Right lobe of liver (tissue), 4 donors: ENCODE results near the gene GLYATL3.
A peak's percentile ranks its signal among the peaks of the same experiment; 100 is the strongest.

Source experiments
- CTCF ChIP-seq, 4 donors: fragments of 200-600 bp in 3 of 4; fragments of 450-650 bp in 1 of 4; IDR thresholded peaks; one replicate each; pipeline versions ENCODE4 v1.5.1 to v1.8.0; 2016 to 2022; ENCODE audit warnings: antibody characterized with exemption in 4 of 4, mild to moderate bottlenecking in 2 of 4
- POLR2A ChIP-seq: fragments of 450-650 bp; IDR thresholded peaks from one replicate; pipeline ENCODE4 v1.6.1; 2017; ENCODE audit warnings: antibody characterized with exemption, mild to moderate bottlenecking
- donor health status: DM: no; HTN: no; CAD: no.
- donor health status: DM: no; HTN: no; CAD: no.
- donor health status: DM: no; HTN: yes; CAD: no.

- TF ChIP-seq CTCF (IDR thresholded peaks at IDR 0.05) (peak; percentile 78 to 92 (median 86)), POLR2A (no peak)
These were observed 32.2 kb downstream of the GLYATL3 start for GRCh38 chr6:49531774-49532569.
